HCT116 (cell line): ENCODE data around the gene TEAD1. TPM values are rescaled to one million over a fixed set of nuclear protein-coding genes. Genes with fewer than 3 reads are reported as not detected.

Experiments
- ATAC-seq: fragments of 200-7000 bp; cut with Tn5 transposase; 2 replicates; pipeline ENCODE4 v1.9.1; 2020; ENCODE audit warnings: mild to moderate bottlenecking, moderate library complexity
- BruUV-seq: library from RNA; stranded (reverse); fragments of 400-500 nt; replicated peaks from 2 replicates; lab custom pipeline; 2021; lab: Mats Ljungman, UMichigan
- CTCF ChIA-PET: fragments of 300-600 bp; sonication (Branson Sonifier 250); formaldehyde crosslinking; loops from one replicate; lab custom pipeline; 2021; ENCODE audit warnings: antibody characterized with exemption; lab: Charles Lee
- POLR2A ChIA-PET: fragments of 300-600, 350-600 bp; sonication (Branson Sonifier 250); formaldehyde crosslinking; loops from one replicate; lab custom pipeline; 2021; ENCODE audit warnings: antibody characterized with exemption; lab: Charles Lee
- RAD21 ChIA-PET, 2 experiments: fragments of 300-600 bp; sonication (Branson Sonifier 250); formaldehyde crosslinking; loops; one replicate each; lab custom pipeline; 2023; ENCODE audit warnings: low total read pairs in 2 of 2; ENCODE audit not compliant: uncharacterized antibody in 2 of 2, unreplicated experiment in 2 of 2, low non-redundant PET in 1 of 2; lab: Charles Lee
- DNase-seq: peaks from one replicate; pipeline ENCODE4 v3.0.0-alpha.2; 2010; ENCODE audit warnings: low read depth, low spot score
- H2AFZ ChIP-seq: fragments of 200-600 bp; shearing (Covaris generic), sonication (generic); 2 replicates; pipeline ENCODE4 v1.6.1; 2017; ENCODE audit warnings: low read depth, mixed run types, mixed read lengths, antibody characterized with exemption, low read length; ENCODE audit not compliant: poor library complexity, severe bottlenecking
- H3K27ac ChIP-seq: 2 replicates; pipeline ENCODE4 v1.5.1; 2012; ENCODE audit warnings: low read depth, low read length
- H3K27me3 ChIP-seq: fragments of 200-600 bp; sonication (generic); 2 replicates; pipeline ENCODE4 v1.6.1; 2016; ENCODE audit warnings: mixed run types, low read length, mixed read lengths; ENCODE audit not compliant: insufficient read depth
- H3K36me3 ChIP-seq, 2 experiments: fragments of 200-500 bp in 1 of 2; fragments of 200-600 bp in 1 of 2; sonication (Bioruptor generic) in 1 of 2; sonication (generic) in 1 of 2; 2 replicates each; pipeline versions ENCODE4 v1.5.1 to v1.6.1; 2014 to 2016; ENCODE audit warnings: low read length in 2 of 2, inconsistent platforms in 1 of 2, mixed read lengths in 1 of 2, mixed run types in 1 of 2; ENCODE audit not compliant: insufficient read depth in 2 of 2, control insufficient read depth in 1 of 2
- H3K4me1 ChIP-seq, 2 experiments: fragments of 200-600 bp in 1 of 2; sonication (generic) in 1 of 2; 2 replicates each; pipeline versions ENCODE4 v1.5.1 to v1.6.1; 2012 to 2017; ENCODE audit warnings: low read length in 2 of 2, inconsistent platforms in 1 of 2, mild to moderate bottlenecking in 1 of 2, mixed read lengths in 1 of 2, mixed run types in 1 of 2, moderate library complexity in 1 of 2; ENCODE audit not compliant: insufficient read depth in 2 of 2, control insufficient read depth in 1 of 2
- H3K4me2 ChIP-seq: fragments of 200-600 bp; sonication (generic); 2 replicates; pipeline ENCODE4 v1.6.1; 2017; ENCODE audit warnings: mixed run types, low read length, mixed read lengths
- H3K4me3 ChIP-seq, 2 experiments: fragments of 200-600 bp in 1 of 2; sonication (generic) in 1 of 2; replicated peaks in 1 of 2; 2 replicates each; pipeline ENCODE4 v1.5.1; 2011 to 2016; ENCODE audit warnings: low read length in 2 of 2, control low read depth in 1 of 2, low read depth in 1 of 2, mild to moderate bottlenecking in 1 of 2, mixed read lengths in 1 of 2, mixed run types in 1 of 2
- H3K79me2 ChIP-seq: fragments of 200-600 bp; sonication (generic); 2 replicates; pipeline ENCODE4 v1.6.1; 2017; ENCODE audit warnings: mild to moderate bottlenecking, mixed run types, low read length, moderate library complexity, mixed read lengths; ENCODE audit not compliant: insufficient read depth
- H3K9ac ChIP-seq: fragments of 200-600 bp; sonication (generic); 2 replicates; pipeline ENCODE4 v1.6.1; 2016; ENCODE audit warnings: low read length, mixed read lengths
- H3K9me2 ChIP-seq: fragments of 200-600 bp; sonication (generic), shearing (Covaris generic); 2 replicates; pipeline ENCODE4 v1.6.1; 2017; ENCODE audit warnings: mixed run types, mild to moderate bottlenecking, moderate library complexity; ENCODE audit not compliant: insufficient read depth
- H3K9me3 ChIP-seq, 2 experiments: fragments of 200-500 bp in 1 of 2; fragments of 200-600 bp in 1 of 2; sonication (Bioruptor generic) in 1 of 2; sonication (generic) in 1 of 2; 2 replicates each; pipeline ENCODE4 v1.6.1; 2014 to 2017; ENCODE audit warnings: low read length in 2 of 2, mixed read lengths in 2 of 2, inconsistent platforms in 1 of 2, low read depth in 1 of 2, mild to moderate bottlenecking in 1 of 2, mixed run types in 1 of 2, moderate library complexity in 1 of 2; ENCODE audit not compliant: control insufficient read depth in 1 of 2, insufficient read depth in 1 of 2
- H4K20me1 ChIP-seq: fragments of 200-600 bp; sonication (generic), shearing (Covaris generic); 2 replicates; pipeline ENCODE4 v1.6.1; 2017; ENCODE audit warnings: mixed run types, mild to moderate bottlenecking, moderate library complexity; ENCODE audit not compliant: insufficient read depth
- ELF1 ChIP-seq: IDR thresholded peaks from 2 replicates; pipeline ENCODE4 v1.6.1; 2012; ENCODE audit warnings: low read depth, borderline replicate concordance
- EZH2phosphoT487 ChIP-seq: fragments of 200-600 bp; IDR thresholded peaks from 2 replicates; pipeline ENCODE4 v1.6.1; 2018; ENCODE audit warnings: antibody characterized with exemption, borderline replicate concordance
- POLR2AphosphoS5 ChIP-seq: IDR thresholded peaks from 2 replicates; pipeline ENCODE4 v1.6.1; 2011; ENCODE audit warnings: mild to moderate bottlenecking, low read depth, low read length, moderate library complexity
- RAD21 ChIP-seq: IDR thresholded peaks from 2 replicates; pipeline ENCODE4 v1.6.1; 2012; ENCODE audit warnings: low read depth, mild to moderate bottlenecking
- SIN3A ChIP-seq: IDR thresholded peaks from 2 replicates; pipeline ENCODE4 v1.6.1; 2012; ENCODE audit warnings: low read depth
- YY1 ChIP-seq: IDR thresholded peaks from 2 replicates; pipeline ENCODE4 v1.6.1; 2011; ENCODE audit warnings: low read length, low read depth, moderate library complexity, mild to moderate bottlenecking; ENCODE audit not compliant: insufficient replicate concordance; ENCODE audit errors: extremely low read depth
- ZNF274 ChIP-seq: fragments of 200-500 bp; sonication (Bioruptor generic); IDR thresholded peaks from 2 replicates; pipeline ENCODE4 v1.6.1; 2014; ENCODE audit warnings: mild to moderate bottlenecking, low read depth, low read length, inconsistent platforms
- intact Hi-C: fragments of 100-400 bp; cut with micrococcal nuclease; formaldehyde crosslinking; loops from 2 replicates; pipeline ENCODE4 v1.10.0; 2022
- total RNA-seq: library from RNA; stranded (reverse); gene quantifications from one replicate; pipeline ENCODE4 v1.2.1, GENCODE V29; 2021; ENCODE audit not compliant: unreplicated experiment
- TF ChIP-seq, protein P1 (sequence below): IDR thresholded peaks from 2 replicates; pipeline ENCODE4 v1.6.1; 2011; ENCODE audit warnings: mild to moderate bottlenecking, low read length, moderate library complexity; ENCODE audit not compliant: insufficient replicate concordance; ENCODE audit errors: extremely low read depth
- TF ChIP-seq, protein P2 (sequence below): IDR thresholded peaks from 2 replicates; pipeline ENCODE4 v1.6.1; 2012

Gene TEAD1
- total RNA-seq, 1 experiment from 2014 or later: 103 TPM

DNA sequence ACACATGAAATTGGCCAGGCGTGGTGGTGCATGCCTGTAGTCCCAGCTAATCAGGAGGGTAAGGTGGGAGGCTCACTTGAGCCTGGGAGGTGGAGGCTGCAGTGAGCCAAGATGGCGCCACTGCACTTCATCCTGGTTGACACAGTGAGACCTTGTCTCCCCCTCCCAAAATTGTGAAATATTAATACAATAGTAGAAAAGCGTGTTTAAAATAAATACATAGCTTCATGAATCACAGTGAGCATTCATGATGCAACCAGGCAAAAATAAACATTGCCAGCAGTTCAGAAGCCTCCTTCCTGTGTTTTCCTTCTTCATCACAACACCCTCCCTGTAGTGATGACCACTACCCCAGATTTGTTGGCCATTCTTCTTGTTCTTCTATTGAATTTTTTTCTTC lies 4.3 kb upstream of the TEAD1 start:
- ATAC-seq: no peak

DNA sequence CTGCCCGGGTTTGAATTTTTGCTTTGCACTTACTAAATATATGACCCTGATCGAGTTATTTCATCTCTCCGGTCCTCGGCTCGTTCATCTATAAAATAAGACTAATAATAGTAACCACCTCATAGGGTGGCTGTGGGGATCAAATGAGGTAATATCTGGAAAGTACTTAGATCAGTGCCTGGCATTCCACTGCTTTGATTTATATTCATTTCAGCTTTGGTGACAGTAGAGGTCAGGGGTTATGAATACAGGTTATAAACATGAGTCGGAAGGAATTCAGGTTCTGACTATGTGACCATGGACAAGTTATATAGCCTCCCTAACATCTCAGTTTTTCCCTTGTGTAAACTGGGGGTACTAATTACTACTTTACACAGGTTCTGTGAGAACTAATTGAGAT lies 2.9 kb upstream of the TEAD1 start:
- Histone ChIP-seq H3K27me3 (no peaks in the 10 kb centered on the region), H3K79me2 (peaks cover 14% of the 10 kb centered on the region), H3K4me3 (no peak overlapping the region; a peak in 1 of 4 replicates), H3K4me1 (peaks cover 13 to 31% of the 10 kb centered on the region in 2 experiments), H3K9me2 (no peaks in the 10 kb centered on the region), H3K9ac (no peak overlapping the region), H3K4me2 (peak overlapping the region; percentile 42), H3K27ac (no peak overlapping the region), H2AFZ (peak overlapping the region; percentile 86), H3K9me3 (no peaks in the 10 kb centered on the region), H4K20me1 (no peaks in the 10 kb centered on the region), H3K36me3 (no peaks in the 10 kb centered on the region)
- TF ChIP-seq EZH2phosphoT487 (no peak), ZNF274 (no peak), POLR2AphosphoS5 (no peak), YY1 (no peak), SIN3A (no peak)
- TF ChIP-seq, protein P1, sequence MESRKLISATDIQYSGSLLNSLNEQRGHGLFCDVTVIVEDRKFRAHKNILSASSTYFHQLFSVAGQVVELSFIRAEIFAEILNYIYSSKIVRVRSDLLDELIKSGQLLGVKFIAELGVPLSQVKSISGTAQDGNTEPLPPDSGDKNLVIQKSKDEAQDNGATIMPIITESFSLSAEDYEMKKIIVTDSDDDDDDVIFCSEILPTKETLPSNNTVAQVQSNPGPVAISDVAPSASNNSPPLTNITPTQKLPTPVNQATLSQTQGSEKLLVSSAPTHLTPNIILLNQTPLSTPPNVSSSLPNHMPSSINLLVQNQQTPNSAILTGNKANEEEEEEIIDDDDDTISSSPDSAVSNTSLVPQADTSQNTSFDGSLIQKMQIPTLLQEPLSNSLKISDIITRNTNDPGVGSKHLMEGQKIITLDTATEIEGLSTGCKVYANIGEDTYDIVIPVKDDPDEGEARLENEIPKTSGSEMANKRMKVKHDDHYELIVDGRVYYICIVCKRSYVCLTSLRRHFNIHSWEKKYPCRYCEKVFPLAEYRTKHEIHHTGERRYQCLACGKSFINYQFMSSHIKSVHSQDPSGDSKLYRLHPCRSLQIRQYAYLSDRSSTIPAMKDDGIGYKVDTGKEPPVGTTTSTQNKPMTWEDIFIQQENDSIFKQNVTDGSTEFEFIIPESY: no peak
- TF ChIP-seq, protein P2, sequence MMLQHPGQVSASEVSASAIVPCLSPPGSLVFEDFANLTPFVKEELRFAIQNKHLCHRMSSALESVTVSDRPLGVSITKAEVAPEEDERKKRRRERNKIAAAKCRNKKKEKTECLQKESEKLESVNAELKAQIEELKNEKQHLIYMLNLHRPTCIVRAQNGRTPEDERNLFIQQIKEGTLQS: no peak
- ChIA-PET RAD21 (no interaction called here), POLR2A (interaction anchor here (0.7 kb wide), 1 partner anchor 291 kb away, joined by 3 read pairs; no protein-coding TSS in a partner anchor), CTCF (interaction anchor here (0.9 to 1.5 kb wide), 2 partner anchors 22 to 340 kb away, joined by 3 read pairs; no protein-coding TSS in a partner anchor)
- ATAC-seq (no peak), DNase-seq (no peak)
- no TSS peak for BruUV-seq
- intact Hi-C loops: loop anchor here (5.0 kb wide), 1 partner anchor 259 kb away; no protein-coding TSS in a partner anchor

More for the DNA sequence above, 4.3 kb upstream of the TEAD1 start:
- Histone ChIP-seq H3K27me3 (no peaks in the 10 kb centered on the region), H3K4me1 (peaks cover 8 to 20% of the 10 kb centered on the region in 2 experiments; a peak in 3 of 4 replicates), H3K4me3 (no peak overlapping the region), H4K20me1 (no peaks in the 10 kb centered on the region), H3K9me3 (no peaks in the 10 kb centered on the region), H3K9me2 (no peaks in the 10 kb centered on the region), H3K79me2 (no peaks in the 10 kb centered on the region), H2AFZ (no peak overlapping the region), H3K27ac (no peak overlapping the region), H3K9ac (no peak overlapping the region), H3K4me2 (no peak overlapping the region), H3K36me3 (no peaks in the 10 kb centered on the region)
- ChIA-PET POLR2A (no interaction called here), RAD21 (no interaction called here), CTCF (no interaction called here)
- BruUV-seq: no TSS peak
- intact Hi-C loops: loop anchor here (5.0 kb wide), 1 partner anchor 258 kb away; no protein-coding TSS in a partner anchor
- no peak for DNase-seq
- TF ChIP-seq ZNF274 (no peak), RAD21 (no peak), EZH2phosphoT487 (no peak), ELF1 (no peak)
- TF ChIP-seq, protein P1: no peak
